PFSK-1 (cell line): ENCODE data around the gene LASP1.

ENCODE experiments used
- FOXP2 ChIP-seq: optimal IDR thresholded peaks from 2 replicates; pipeline ENCODE3; 2011; ENCODE audit warnings: borderline replicate concordance, control low read depth, inconsistent platforms; ENCODE audit not compliant: insufficient read depth; ENCODE audit errors: extremely low read length, extremely low read depth
- POLR2AphosphoS5 ChIP-seq: IDR thresholded peaks from 2 replicates; pipeline ENCODE4 v1.6.1; 2012; ENCODE audit warnings: low read depth, mild to moderate bottlenecking, control low read depth, low read length, moderate library complexity
- SIN3A ChIP-seq: IDR thresholded peaks from 2 replicates; pipeline ENCODE4 v1.6.1; 2012; ENCODE audit warnings: mild to moderate bottlenecking, low read length, moderate library complexity, borderline replicate concordance; ENCODE audit not compliant: insufficient read depth
- TAF1 ChIP-seq: IDR thresholded peaks from 2 replicates; pipeline ENCODE4 v1.6.1; 2012; ENCODE audit warnings: low read length, control low read depth, borderline replicate concordance; ENCODE audit not compliant: insufficient read depth
- TF ChIP-seq, protein P1 (sequence below), 2 experiments: IDR thresholded peaks; 2 replicates each; pipeline versions ENCODE4 v1.6.1 to v1.8.0; 2011 to 2012; ENCODE audit warnings: low read depth in 2 of 2, low read length in 2 of 2, control low read depth in 1 of 2, inconsistent platforms in 1 of 2, mild to moderate bottlenecking in 1 of 2, moderate library complexity in 1 of 2; ENCODE audit not compliant: insufficient read depth in 1 of 2

LASP1 gene

GRCh38 chr17:38969281-38969680 is 99.4 kb downstream of the LASP1 start:
- TF ChIP-seq SIN3A (no peak), FOXP2 (no peak), TAF1 (no peak), POLR2AphosphoS5 (no peak)
- TF ChIP-seq, protein P1, sequence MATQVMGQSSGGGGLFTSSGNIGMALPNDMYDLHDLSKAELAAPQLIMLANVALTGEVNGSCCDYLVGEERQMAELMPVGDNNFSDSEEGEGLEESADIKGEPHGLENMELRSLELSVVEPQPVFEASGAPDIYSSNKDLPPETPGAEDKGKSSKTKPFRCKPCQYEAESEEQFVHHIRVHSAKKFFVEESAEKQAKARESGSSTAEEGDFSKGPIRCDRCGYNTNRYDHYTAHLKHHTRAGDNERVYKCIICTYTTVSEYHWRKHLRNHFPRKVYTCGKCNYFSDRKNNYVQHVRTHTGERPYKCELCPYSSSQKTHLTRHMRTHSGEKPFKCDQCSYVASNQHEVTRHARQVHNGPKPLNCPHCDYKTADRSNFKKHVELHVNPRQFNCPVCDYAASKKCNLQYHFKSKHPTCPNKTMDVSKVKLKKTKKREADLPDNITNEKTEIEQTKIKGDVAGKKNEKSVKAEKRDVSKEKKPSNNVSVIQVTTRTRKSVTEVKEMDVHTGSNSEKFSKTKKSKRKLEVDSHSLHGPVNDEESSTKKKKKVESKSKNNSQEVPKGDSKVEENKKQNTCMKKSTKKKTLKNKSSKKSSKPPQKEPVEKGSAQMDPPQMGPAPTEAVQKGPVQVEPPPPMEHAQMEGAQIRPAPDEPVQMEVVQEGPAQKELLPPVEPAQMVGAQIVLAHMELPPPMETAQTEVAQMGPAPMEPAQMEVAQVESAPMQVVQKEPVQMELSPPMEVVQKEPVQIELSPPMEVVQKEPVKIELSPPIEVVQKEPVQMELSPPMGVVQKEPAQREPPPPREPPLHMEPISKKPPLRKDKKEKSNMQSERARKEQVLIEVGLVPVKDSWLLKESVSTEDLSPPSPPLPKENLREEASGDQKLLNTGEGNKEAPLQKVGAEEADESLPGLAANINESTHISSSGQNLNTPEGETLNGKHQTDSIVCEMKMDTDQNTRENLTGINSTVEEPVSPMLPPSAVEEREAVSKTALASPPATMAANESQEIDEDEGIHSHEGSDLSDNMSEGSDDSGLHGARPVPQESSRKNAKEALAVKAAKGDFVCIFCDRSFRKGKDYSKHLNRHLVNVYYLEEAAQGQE (IDR thresholded peaks at IDR 0.05; ENCODE audit: insufficient read depth in 1 of 2, low read depth in 2 of 2, low read length in 2 of 2), result no peak

GRCh38 chr17:38970128-38970527 is 100.3 kb downstream of the LASP1 start:
- TF ChIP-seq FOXP2 (no peak), SIN3A (no peak), TAF1 (no peak), POLR2AphosphoS5 (no peak)
- TF ChIP-seq, protein P1 (IDR thresholded peaks at IDR 0.05; ENCODE audit: insufficient read depth in 1 of 2, low read depth in 2 of 2, low read length in 2 of 2), result no peak

DNA sequence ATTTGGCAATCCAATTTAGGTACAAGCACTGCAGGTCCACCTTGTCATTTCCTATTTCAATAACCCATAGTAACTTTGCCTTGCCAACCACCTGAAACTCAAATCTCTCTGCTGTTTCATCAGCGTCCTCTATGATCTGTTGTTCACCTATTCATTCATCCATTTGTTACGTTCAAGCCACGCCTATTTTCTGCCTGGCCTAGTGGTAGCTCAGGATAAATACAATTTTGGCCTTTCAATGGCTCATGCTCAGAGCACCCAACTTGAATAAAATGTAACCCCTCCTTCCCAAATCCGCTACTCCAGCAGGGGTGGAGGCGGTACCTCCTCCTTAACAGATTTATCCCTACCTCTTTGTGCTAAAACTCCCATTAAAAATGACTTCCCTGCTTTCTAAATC is 100.9 kb downstream of the LASP1 start:
- TF ChIP-seq FOXP2 (no peak), TAF1 (no peak), SIN3A (no peak), POLR2AphosphoS5 (no peak)
- TF ChIP-seq, protein P1 (IDR thresholded peaks at IDR 0.05; ENCODE audit: insufficient read depth in 1 of 2, low read depth in 2 of 2, low read length in 2 of 2), result no peak
